Fibroblast of lung (primary cell): ENCODE data around the gene CDK7. TPM values are rescaled to one million over a fixed set of nuclear protein-coding genes. Genes with fewer than 3 reads are reported as not detected.

Experiments used
- DNase-seq, 2 donors: peaks; one replicate each; pipeline versions ENCODE4 v3.0.0 to v3.0.0-alpha.2; 2010; ENCODE audit warnings: low read depth in 2 of 2
- H2AFZ ChIP-seq: 2 replicates; pipeline ENCODE4 v1.5.1; 2012; ENCODE audit warnings: low read length, control low read depth, inconsistent platforms
- H3K27ac ChIP-seq: 2 replicates; pipeline ENCODE4 v1.5.1; 2011; ENCODE audit warnings: low read length, control low read depth; ENCODE audit not compliant: insufficient read depth
- H3K27me3 ChIP-seq: 2 replicates; pipeline ENCODE4 v1.5.1; 2011; ENCODE audit warnings: mild to moderate bottlenecking, low read length; ENCODE audit not compliant: control insufficient read depth, insufficient read depth
- H3K36me3 ChIP-seq: 2 replicates; pipeline ENCODE4 v1.5.1; 2011; ENCODE audit warnings: low read length; ENCODE audit not compliant: control insufficient read depth, insufficient read depth
- H3K4me1 ChIP-seq: 2 replicates; pipeline ENCODE4 v1.5.1; 2011; ENCODE audit warnings: low read length; ENCODE audit not compliant: control insufficient read depth, insufficient read depth; ENCODE audit errors: extremely low read depth
- H3K4me2 ChIP-seq: 2 replicates; pipeline ENCODE4 v1.5.1; 2011; ENCODE audit warnings: low read length, control low read depth; ENCODE audit not compliant: insufficient read depth; ENCODE audit errors: extremely low read depth
- H3K4me3 ChIP-seq, 4 experiments: fragments of 200-600 bp in 1 of 4; sonication (generic) in 1 of 4; replicated peaks in 1 of 4; 2 replicates each; pipeline ENCODE4 v1.5.1; 2011 to 2016; ENCODE audit warnings: low read length in 4 of 4, low read depth in 3 of 4, mild to moderate bottlenecking in 3 of 4, control low read depth in 2 of 4, inconsistent platforms in 1 of 4, mixed read lengths in 1 of 4; ENCODE audit not compliant: insufficient read depth in 1 of 4; ENCODE audit errors: control extremely low read depth in 1 of 4
- H3K79me2 ChIP-seq: 2 replicates; pipeline ENCODE4 v1.5.1; 2012; ENCODE audit warnings: mild to moderate bottlenecking, low read length, inconsistent platforms; ENCODE audit not compliant: control insufficient read depth, insufficient read depth
- H3K9ac ChIP-seq: 2 replicates; pipeline ENCODE4 v1.5.1; 2011; ENCODE audit warnings: mild to moderate bottlenecking, low read length, control low read depth; ENCODE audit not compliant: insufficient read depth
- H3K9me3 ChIP-seq: 2 replicates; pipeline ENCODE4 v1.5.1; 2012; ENCODE audit warnings: low read depth, low read length; ENCODE audit not compliant: control insufficient read depth, insufficient read depth
- H4K20me1 ChIP-seq: 2 replicates; pipeline ENCODE4 v1.5.1; 2011; ENCODE audit warnings: low read length; ENCODE audit not compliant: control insufficient read depth, insufficient read depth; ENCODE audit errors: extremely low read depth
- CTCF ChIP-seq, 2 donors: IDR thresholded peaks in 1 of 2; conservative IDR thresholded peaks in 1 of 2; 1 replicate in 1 of 2; 2 replicates in 1 of 2; pipeline ENCODE4 v1.5.1; 2011 to 2012; ENCODE audit warnings: low read length in 2 of 2, control low read depth in 1 of 2, inconsistent platforms in 1 of 2, low read depth in 1 of 2, mild to moderate bottlenecking in 1 of 2
- EZH2 ChIP-seq: IDR thresholded peaks from 2 replicates; pipeline ENCODE4 v1.5.1; 2012; ENCODE audit warnings: low read length, control low read depth, mild to moderate bottlenecking; ENCODE audit errors: missing control alignments
- polyA plus RNA-seq, 2 donors: library from polyadenylated mRNA; depleted of rRNA in 1 of 2; stranded (reverse) in 1 of 2; unstranded in 1 of 2; fragments of >200 nt; gene quantifications; 2 replicates each; pipeline ENCODE4 v1.2.1, GENCODE V29; 2011 to 2012; ENCODE audit warnings: missing spikeins in 1 of 2
- total RNA-seq: library from RNA; depleted of rRNA; stranded (reverse); fragments of >200 nt; gene quantifications from 2 replicates; pipeline ENCODE4 v1.2.1, GENCODE V29; 2014

CDK7 gene
- total and polyA plus RNA-seq, 2 donors (not counting 1 experiment from before 2014, with no cell fraction given), result 74.3 to 95.4 TPM

- H4K20me1 ChIP-seq, result no peaks in the 10 kb centered on the region
- no peak overlapping the region for H3K4me2 ChIP-seq
- no peaks in the 10 kb centered on the region for H3K9me3 ChIP-seq
- H3K36me3 ChIP-seq, result no peaks in the 10 kb centered on the region
- no peak overlapping the region for H2AFZ ChIP-seq
- no peaks in the 10 kb centered on the region for H3K79me2 ChIP-seq
- no peak overlapping the region for H3K9ac ChIP-seq
- no peak overlapping the region for H3K27ac ChIP-seq
- H3K27me3 ChIP-seq, result no peaks in the 10 kb centered on the region
- no peaks in the 10 kb centered on the region for H3K4me1 ChIP-seq
- DNase-seq, result no peak
- H3K4me3 ChIP-seq, result no peak overlapping the region
- TF ChIP-seq CTCF (conservative IDR thresholded peaks at IDR 0.05 in 1 of 2, IDR thresholded peaks at IDR 0.05 in 1 of 2; ENCODE audit: low read depth in 1 of 2, low read length in 2 of 2) (no peak), EZH2 (no peak)
These were observed 81.3 kb downstream of the CDK7 start for GRCh38 chr5:69315972-69316371.

- Histone ChIP-seq H4K20me1 (no peaks in the 10 kb centered on the region), H3K4me1 (no peaks in the 10 kb centered on the region), H3K79me2 (no peaks in the 10 kb centered on the region), H3K27ac (no peak overlapping the region), H3K36me3 (no peaks in the 10 kb centered on the region), H3K9ac (no peak overlapping the region), H2AFZ (no peak overlapping the region), H3K9me3 (no peaks in the 10 kb centered on the region), H3K27me3 (no peaks in the 10 kb centered on the region), H3K4me3 (no peak overlapping the region), H3K4me2 (no peak overlapping the region)
- TF ChIP-seq EZH2, result no peak
- TF ChIP-seq CTCF (conservative IDR thresholded peaks at IDR 0.05 in 1 of 2, IDR thresholded peaks at IDR 0.05 in 1 of 2; ENCODE audit: low read depth in 1 of 2, low read length in 2 of 2), result no peak
- no peak for DNase-seq
These were observed 82.7 kb downstream of the CDK7 start for GRCh38 chr5:69317391-69317790.

- Histone ChIP-seq H3K79me2 (no peaks in the 10 kb centered on the region), H3K27me3 (no peaks in the 10 kb centered on the region), H3K9ac (no peak overlapping the region), H3K27ac (no peak overlapping the region), H3K4me1 (no peaks in the 10 kb centered on the region), H4K20me1 (no peaks in the 10 kb centered on the region), H2AFZ (no peak overlapping the region), H3K36me3 (no peaks in the 10 kb centered on the region), H3K9me3 (no peaks in the 10 kb centered on the region), H3K4me2 (no peak overlapping the region), H3K4me3 (no peak overlapping the region)
- DNase-seq, result no peak
- TF ChIP-seq CTCF (conservative IDR thresholded peaks at IDR 0.05 in 1 of 2, IDR thresholded peaks at IDR 0.05 in 1 of 2; ENCODE audit: low read depth in 1 of 2, low read length in 2 of 2) (no peak), EZH2 (no peak)
These were observed 91.7 kb downstream of the CDK7 start for GRCh38 chr5:69326365-69326764.

Other genes with a start within 250 kb of the CDK7 start
- gene SLC30A5, start 140.9 kb upstream of the CDK7 start, total RNA-seq, result 65.7 and 97.1 TPM in 2 replicates
- 43.0 and 48.0 TPM in 2 replicates for gene SLC30A5, start 140.9 kb upstream of the CDK7 start, polyA plus RNA-seq
- 8.2 and 74.3 TPM in 2 replicates for gene CCNB1, start 67.7 kb upstream of the CDK7 start, total RNA-seq
- gene CCNB1, start 67.7 kb upstream of the CDK7 start, polyA plus RNA-seq, result 46.8 and 166 TPM in 2 replicates
- gene CENPH, start 45.3 kb upstream of the CDK7 start, total RNA-seq, result 4.1 and 10.9 TPM in 2 replicates
- 7.1 and 16.6 TPM in 2 replicates for gene CENPH, start 45.3 kb upstream of the CDK7 start, polyA plus RNA-seq
- gene CCDC125, start 97.9 kb downstream of the CDK7 start, total RNA-seq, result 7.7 and 8.3 TPM in 2 replicates
- 2.2 and 4.2 TPM in 2 replicates for gene CCDC125, start 97.9 kb downstream of the CDK7 start, polyA plus RNA-seq
- 31.3 and 34.3 TPM in 2 replicates for gene AK6, start 134.6 kb downstream of the CDK7 start, total RNA-seq
- 51.8 and 55.1 TPM in 2 replicates for gene AK6, start 134.6 kb downstream of the CDK7 start, polyA plus RNA-seq
- 73.2 and 114 TPM in 2 replicates for gene TAF9, start 134.6 kb downstream of the CDK7 start, total RNA-seq
- 154 and 169 TPM in 2 replicates for gene TAF9, start 134.6 kb downstream of the CDK7 start, polyA plus RNA-seq
- 20.5 and 30.1 TPM in 2 replicates for gene RAD17, start 134.9 kb downstream of the CDK7 start, total RNA-seq
- 14.9 and 16.3 TPM in 2 replicates for gene RAD17, start 134.9 kb downstream of the CDK7 start, polyA plus RNA-seq
- 1.3 and 2.5 TPM in 2 replicates for gene MARVELD2, start 180.2 kb downstream of the CDK7 start, total RNA-seq
- 2.9 and 5.1 TPM in 2 replicates for gene MARVELD2, start 180.2 kb downstream of the CDK7 start, polyA plus RNA-seq